CD4-positive, CD25-positive, alpha-beta regulatory T cell (primary cell): ENCODE measurements around the gene ZCWPW1. TPM values are rescaled to one million over a fixed set of nuclear protein-coding genes. Genes with fewer than 3 reads are reported as not detected.

ENCODE experiments used
- ATAC-seq, 2 donors: fragments of 150-1000 bp; cut with Tn5 transposase; one replicate each; pipeline ENCODE4 v1.10.0; 2021; ENCODE audit warnings: low read depth in 2 of 2, moderate number of reproducible peaks in 2 of 2, moderate library complexity in 1 of 2
- DNase-seq, 3 donors: peaks; one replicate each; pipeline versions ENCODE4 v3.0.0 to v3.0.0-alpha.2; 2012 to 2022; ENCODE audit warnings: mixed read lengths in 1 of 3
- H3K27ac ChIP-seq: one replicate; pipeline ENCODE4 v1.7.0; 2013; ENCODE audit warnings: mild to moderate bottlenecking, low read length; ENCODE audit not compliant: insufficient read depth, poor library complexity, severe bottlenecking
- H3K27me3 ChIP-seq: one replicate; pipeline ENCODE4 v1.7.0; 2013; ENCODE audit warnings: low read length; ENCODE audit not compliant: control insufficient read depth, insufficient read depth
- H3K36me3 ChIP-seq: one replicate; pipeline ENCODE4 v1.7.0; 2013; ENCODE audit warnings: mild to moderate bottlenecking, low read length, moderate library complexity; ENCODE audit not compliant: control insufficient read depth, insufficient read depth
- H3K4me1 ChIP-seq: 2 replicates; pipeline ENCODE4 v1.7.0; 2013; ENCODE audit warnings: mild to moderate bottlenecking, low read length; ENCODE audit not compliant: insufficient read depth, control insufficient read depth, poor library complexity, severe bottlenecking
- H3K4me3 ChIP-seq: one replicate; pipeline ENCODE4 v1.7.0; 2013; ENCODE audit warnings: low read depth, mild to moderate bottlenecking, low read length, moderate library complexity
- H3K9me3 ChIP-seq, 2 experiments: 1 replicate in 1 of 2; 2 replicates in 1 of 2; pipeline ENCODE4 v1.7.0; 2013; ENCODE audit warnings: low read length in 2 of 2, mild to moderate bottlenecking in 1 of 2, moderate library complexity in 1 of 2; ENCODE audit not compliant: control insufficient read depth in 2 of 2
- H3K27ac Mint-ChIP-seq, 3 donors: one replicate each; pipeline ENCODE4 v1.8.0; 2020 to 2022; ENCODE audit warnings: mild to moderate bottlenecking in 3 of 3, mixed read lengths in 3 of 3, moderate library complexity in 2 of 3
- H3K27me3 Mint-ChIP-seq: one replicate; pipeline ENCODE4 v1.8.0; 2022; ENCODE audit warnings: mild to moderate bottlenecking, mixed read lengths
- H3K36me3 Mint-ChIP-seq: one replicate; pipeline ENCODE4 v1.8.0; 2020; ENCODE audit warnings: mixed read lengths
- H3K4me1 Mint-ChIP-seq, 4 donors: one replicate each; pipeline ENCODE4 v1.8.0; 2020 to 2022; ENCODE audit warnings: mixed read lengths in 4 of 4, mild to moderate bottlenecking in 1 of 4
- H3K4me3 Mint-ChIP-seq, 4 donors: one replicate each; pipeline ENCODE4 v1.8.0; 2020 to 2022; ENCODE audit warnings: mild to moderate bottlenecking in 4 of 4, mixed read lengths in 4 of 4, moderate library complexity in 3 of 4
- H3K9me3 Mint-ChIP-seq, 7 donors: one replicate each; pipeline ENCODE4 v1.8.0; 2020 to 2022; ENCODE audit warnings: mixed read lengths in 7 of 7, mild to moderate bottlenecking in 3 of 7, moderate library complexity in 2 of 7
- polyA plus RNA-seq, 4 donors: library from polyadenylated mRNA; unstranded; fragments of 300-500 nt; fragmentation: Illumina TruSeq; gene quantifications; one replicate each; pipeline ENCODE4 v1.2.3, GENCODE V29; 2021
- total RNA-seq: library from RNA; stranded (reverse); gene quantifications from one replicate; pipeline ENCODE4 v1.2.3, GENCODE V29; 2022

Gene ZCWPW1, protein sequence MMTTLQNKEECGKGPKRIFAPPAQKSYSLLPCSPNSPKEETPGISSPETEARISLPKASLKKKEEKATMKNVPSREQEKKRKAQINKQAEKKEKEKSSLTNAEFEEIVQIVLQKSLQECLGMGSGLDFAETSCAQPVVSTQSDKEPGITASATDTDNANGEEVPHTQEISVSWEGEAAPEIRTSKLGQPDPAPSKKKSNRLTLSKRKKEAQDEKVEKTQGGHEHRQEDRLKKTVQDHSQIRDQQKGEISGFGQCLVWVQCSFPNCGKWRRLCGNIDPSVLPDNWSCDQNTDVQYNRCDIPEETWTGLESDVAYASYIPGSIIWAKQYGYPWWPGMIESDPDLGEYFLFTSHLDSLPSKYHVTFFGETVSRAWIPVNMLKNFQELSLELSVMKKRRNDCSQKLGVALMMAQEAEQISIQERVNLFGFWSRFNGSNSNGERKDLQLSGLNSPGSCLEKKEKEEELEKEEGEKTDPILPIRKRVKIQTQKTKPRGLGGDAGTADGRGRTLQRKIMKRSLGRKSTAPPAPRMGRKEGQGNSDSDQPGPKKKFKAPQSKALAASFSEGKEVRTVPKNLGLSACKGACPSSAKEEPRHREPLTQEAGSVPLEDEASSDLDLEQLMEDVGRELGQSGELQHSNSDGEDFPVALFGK
- total RNA-seq: 4.0 TPM
- 1 to 10 TPM; 2.2 to 5.4 (median 4.0) TPM for polyA plus RNA-seq

DNA sequence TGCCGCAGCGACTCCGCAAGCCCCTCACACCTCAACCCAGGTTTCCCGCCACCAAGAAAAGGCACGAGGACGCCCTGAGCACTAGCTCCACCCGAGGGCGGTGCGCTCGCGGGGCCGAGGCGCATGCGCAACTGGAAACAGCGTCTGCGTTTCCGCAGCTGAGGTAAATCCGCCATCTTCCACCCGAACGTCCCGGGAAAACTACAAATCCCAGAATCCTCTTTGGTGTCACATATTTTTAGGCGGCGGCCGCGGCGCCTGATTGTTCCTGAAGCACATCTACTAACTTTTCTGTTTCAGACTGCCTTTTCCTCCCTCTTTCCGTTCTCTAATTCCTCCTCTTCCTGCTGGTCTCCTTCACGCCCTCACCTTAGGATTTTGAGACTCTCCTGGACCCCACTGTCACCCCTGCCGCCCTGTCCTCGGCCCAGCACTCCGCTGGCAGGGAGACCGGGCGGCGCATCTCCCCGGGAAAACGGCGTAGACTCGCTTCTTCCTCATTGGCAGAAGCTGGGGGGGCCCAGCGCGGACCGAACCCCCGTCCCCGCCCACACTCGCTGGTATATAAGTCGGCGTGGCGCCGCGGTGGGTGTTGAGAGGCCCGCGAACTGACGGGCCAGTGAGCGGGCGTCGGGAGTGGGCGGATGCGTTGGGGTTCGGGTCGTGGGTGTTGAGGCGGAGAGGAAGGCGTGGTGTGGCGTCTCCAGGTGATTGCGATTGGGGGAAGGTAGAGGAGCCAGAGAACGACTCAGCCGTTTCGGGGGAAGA, at the start of gene ZCWPW1:
TSS of gene ZCWPW1 (minus strand) at position 505 of the 768 bp plus-strand sequence. CDS start 8,054 bp downstream, outside the sequence.
- Histone ChIP-seq H3K36me3 (peaks cover 10% of the 10 kb centered on the region), H3K4me1 (peaks cover 35% of the 10 kb centered on the region), H3K9me3 (no peaks in the 10 kb centered on the region), H3K4me3 (peak within 1 kb of the TSS; percentile 93), H3K27ac (peak within 1 kb of the TSS; percentile 100), H3K27me3 (no peaks in the 10 kb centered on the region)
- peak within 1 kb of the TSS; percentile 95 to 100 (median 98) for H3K4me3 Mint-ChIP-seq
- peaks cover 20% of the 10 kb centered on the region for H3K27me3 Mint-ChIP-seq
- peak within 1 kb of the TSS; percentile 100 for H3K27ac Mint-ChIP-seq
- DNase-seq: peak; percentile 92 to 99 (median 97)
- H3K4me1 Mint-ChIP-seq: peaks cover 0 to 47% (median 24%) of the 10 kb centered on the region in 4 donors
- peaks cover 0 to 4% (median 0%) of the 10 kb centered on the region in 7 donors for H3K9me3 Mint-ChIP-seq
- peaks cover 17% of the 10 kb centered on the region for H3K36me3 Mint-ChIP-seq
- peak; percentile 63 to 67 for ATAC-seq

- Mint-ChIP-seq H3K4me3 (peak overlapping the region; percentile 92 to 97 (median 96)), H3K9me3 (peaks cover 0 to 2% (median 0%) of the 10 kb centered on the region in 7 donors), H3K27ac (peak overlapping the region in 2 of 3 donors; percentile 82 to 86), H3K27me3 (peaks cover 8% of the 10 kb centered on the region), H3K36me3 (peaks cover 8% of the 10 kb centered on the region), H3K4me1 (peaks cover 0 to 61% (median 34%) of the 10 kb centered on the region in 4 donors)
- Histone ChIP-seq H3K36me3 (peaks cover 17% of the 10 kb centered on the region), H3K4me1 (peaks cover 65% of the 10 kb centered on the region), H3K27ac (peak overlapping the region; percentile 79), H3K4me3 (peak overlapping the region; percentile 86), H3K27me3 (no peaks in the 10 kb centered on the region), H3K9me3 (no peaks in the 10 kb centered on the region)
- DNase-seq: no peak
- ATAC-seq: no peak
Measured at GRCh38 chr7:100477871-100478267, 49.4 kb upstream of the ZCWPW1 start.

GRCh38 chr7:100476903-100477870, 48.7 kb upstream of the ZCWPW1 start:
- Histone ChIP-seq H3K27ac (peak overlapping the region; percentile 79), H3K9me3 (no peaks in the 10 kb centered on the region), H3K4me3 (peak overlapping the region; percentile 66), H3K4me1 (peaks cover 63% of the 10 kb centered on the region), H3K27me3 (no peaks in the 10 kb centered on the region), H3K36me3 (peaks cover 20% of the 10 kb centered on the region)
- Mint-ChIP-seq H3K36me3 (peaks cover 8% of the 10 kb centered on the region), H3K27me3 (peaks cover 8% of the 10 kb centered on the region), H3K27ac (peak overlapping the region; percentile 95 to 97 (median 95)), H3K4me3 (peak overlapping the region; percentile 92 to 97 (median 94)), H3K9me3 (peaks cover 0 to 2% (median 0%) of the 10 kb centered on the region in 7 donors), H3K4me1 (peaks cover 0 to 58% (median 32%) of the 10 kb centered on the region in 4 donors)
- no peak for ATAC-seq
- DNase-seq: peak in 1 of 3 donors; percentile 40

- H3K36me3 Mint-ChIP-seq: peaks cover 11% of the 10 kb centered on the region
- peaks cover 26% of the 10 kb centered on the region for H3K36me3 ChIP-seq
- no peak for ATAC-seq
- H3K27me3 Mint-ChIP-seq: peaks cover 8% of the 10 kb centered on the region
- no peaks in the 10 kb centered on the region for H3K27me3 ChIP-seq
- peak overlapping the region; percentile 95 for H3K27ac Mint-ChIP-seq
- peaks cover 61% of the 10 kb centered on the region for H3K4me1 ChIP-seq
- H3K9me3 Mint-ChIP-seq: peaks cover 0 to 2% (median 0%) of the 10 kb centered on the region in 7 donors
- no peak for DNase-seq
- no peaks in the 10 kb centered on the region for H3K9me3 ChIP-seq
- H3K4me3 ChIP-seq: peak overlapping the region; percentile 66
- peak overlapping the region; percentile 69 for H3K27ac ChIP-seq
- peak overlapping the region; percentile 86 to 97 (median 94) for H3K4me3 Mint-ChIP-seq
- peaks cover 0 to 53% (median 30%) of the 10 kb centered on the region in 4 donors for H3K4me1 Mint-ChIP-seq
Measured at GRCh38 chr7:100476101-100476780, 47.7 kb upstream of the ZCWPW1 start.

DNA sequence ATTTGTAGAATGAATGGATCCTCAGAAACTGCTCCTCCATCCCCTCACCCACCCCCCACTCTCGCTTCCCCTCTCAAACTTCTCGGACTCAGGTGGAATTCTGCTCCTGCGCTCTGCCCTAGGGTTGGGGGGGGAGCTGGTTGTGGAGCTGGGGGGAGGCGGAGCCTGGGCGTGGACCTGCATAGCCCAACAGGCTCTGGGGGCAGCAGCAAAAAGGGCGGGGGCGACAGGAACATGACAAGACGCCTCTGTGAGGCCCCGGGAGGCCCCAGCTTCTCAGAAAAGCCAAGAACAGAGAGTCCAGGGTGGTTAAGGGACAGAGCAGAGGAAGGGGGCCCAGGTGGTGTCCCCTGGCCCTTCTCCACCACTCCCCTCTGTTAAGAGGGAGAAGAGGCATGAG, 47.0 kb upstream of the ZCWPW1 start:
- DNase-seq: no peak

GRCh38 chr7:100472854-100473499, 44.5 kb upstream of the ZCWPW1 start:
- H3K36me3 Mint-ChIP-seq: peaks cover 15% of the 10 kb centered on the region
- H3K4me3 Mint-ChIP-seq: peak overlapping the region; percentile 15 to 60 (median 38)

More for the DNA sequence above, 47.0 kb upstream of the ZCWPW1 start:
- H3K27me3 ChIP-seq: no peaks in the 10 kb centered on the region
- peaks cover 29% of the 10 kb centered on the region for H3K36me3 ChIP-seq
- no peak for ATAC-seq
- peak overlapping the region; percentile 69 for H3K27ac ChIP-seq
- Mint-ChIP-seq H3K27ac (peak overlapping the region; percentile 93 to 95 (median 95)), H3K9me3 (peaks cover 0 to 2% (median 0%) of the 10 kb centered on the region in 7 donors), H3K4me3 (peak overlapping the region; percentile 86 to 97 (median 94)), H3K4me1 (peaks cover 0 to 56% (median 30%) of the 10 kb centered on the region in 4 donors), H3K36me3 (peaks cover 14% of the 10 kb centered on the region), H3K27me3 (peaks cover 8% of the 10 kb centered on the region)
- peaks cover 61% of the 10 kb centered on the region for H3K4me1 ChIP-seq
- no peaks in the 10 kb centered on the region for H3K9me3 ChIP-seq
- H3K4me3 ChIP-seq: peak overlapping the region; percentile 44

More at GRCh38 chr7:100472854-100473499, 44.5 kb upstream of the ZCWPW1 start:
- H3K4me1 ChIP-seq: peaks cover 61% of the 10 kb centered on the region
- Mint-ChIP-seq H3K9me3 (peaks cover 0 to 1% (median 0%) of the 10 kb centered on the region in 7 donors), H3K27me3 (no peaks in the 10 kb centered on the region), H3K4me1 (peaks cover 0 to 65% (median 30%) of the 10 kb centered on the region in 4 donors), H3K27ac (peak overlapping the region in 2 of 3 donors; percentile 69 to 76)
- H3K27me3 ChIP-seq: no peaks in the 10 kb centered on the region
- ATAC-seq (no peak), DNase-seq (no peak)
- H3K4me3 ChIP-seq: no peak overlapping the region
- H3K27ac ChIP-seq: peak overlapping the region; percentile 57
- H3K36me3 ChIP-seq: peaks cover 32% of the 10 kb centered on the region
- H3K9me3 ChIP-seq: no peaks in the 10 kb centered on the region
